HepG2 (cell line): ENCODE results near the gene SHROOM1. TPM values are rescaled to one million over a fixed set of nuclear protein-coding genes. Genes with fewer than 3 reads are reported as not detected.

Experiments used
- ATAC-seq: fragments of 200-7000 bp; cut with Tn5 transposase; 3 replicates; pipeline ENCODE4 v1.9.1; 2020; ENCODE audit warnings: mild to moderate bottlenecking, moderate library complexity
- BruUV-seq: library from RNA; stranded (reverse); fragments of 400-500 nt; replicated peaks from 2 replicates; lab custom pipeline; 2021; lab: Mats Ljungman, UMichigan
- CTCF ChIA-PET: fragments of 300-600 bp; formaldehyde crosslinking; extraction: SDS; loops from one replicate; lab custom pipeline; 2021; ENCODE audit warnings: low total read pairs, inconsistent platforms, low intra/inter-chr PET ratio; lab: Yijun Ruan, JAX
- POLR2A ChIA-PET: fragments of 350-600 bp; sonication (Branson Sonifier 250); formaldehyde crosslinking; loops from one replicate; lab custom pipeline; 2020; ENCODE audit warnings: antibody characterized with exemption, inconsistent platforms; lab: Yijun Ruan, JAX
- DNase-seq: peaks from one replicate; pipeline ENCODE4 v3.0.0-alpha.2; 2015; ENCODE audit warnings: low spot score
- FAIRE-seq: peaks from 3 replicates; lab custom pipeline; 2011; peaks lifted over from hg19 to GRCh38; lab: Jason Lieb, UNC
- H2AFZ ChIP-seq: one replicate; pipeline ENCODE4 v1.6.1; 2011; ENCODE audit warnings: low read length, inconsistent platforms
- H3K27ac ChIP-seq: fragments of 300-600 bp; 3 replicates; pipeline ENCODE4 v1.8.0; 2011; ENCODE audit warnings: mixed run types, mild to moderate bottlenecking, mixed read lengths, low read length, inconsistent platforms; ENCODE audit not compliant: insufficient read depth; ENCODE audit errors: extremely low read length
- H3K27me3 ChIP-seq, 2 experiments: fragments of 200-600 bp in 1 of 2; 2 replicates in 1 of 2; 3 replicates in 1 of 2; pipeline versions ENCODE4 v1.6.0 to v1.8.0; 2011; ENCODE audit warnings: low read length in 2 of 2, mild to moderate bottlenecking in 2 of 2, moderate library complexity in 2 of 2, inconsistent platforms in 1 of 2; ENCODE audit not compliant: insufficient read depth in 2 of 2, control insufficient read depth in 1 of 2
- H3K36me3 ChIP-seq, 2 experiments: fragments of 200-600 bp in 1 of 2; replicated peaks in 1 of 2; 2 replicates in 1 of 2; 3 replicates in 1 of 2; pipeline versions ENCODE4 v1.5.1 to v1.8.0; 2011; ENCODE audit warnings: low read length in 2 of 2, inconsistent platforms in 1 of 2; ENCODE audit not compliant: insufficient read depth in 2 of 2, control insufficient read depth in 1 of 2
- H3K4me1 ChIP-seq: 2 replicates; pipeline ENCODE4 v1.5.1; 2012; ENCODE audit warnings: low read length, inconsistent platforms; ENCODE audit not compliant: insufficient read depth
- H3K4me2 ChIP-seq: 2 replicates; pipeline ENCODE4 v1.6.0; 2011; ENCODE audit warnings: low read depth, low read length, inconsistent platforms
- H3K4me3 ChIP-seq, 3 experiments: fragments of 200-600 bp in 1 of 3; sonication (generic), shearing (Covaris generic) in 1 of 3; replicated peaks in 1 of 3; 2 replicates each; pipeline ENCODE4 v1.5.1; 2011 to 2016; ENCODE audit warnings: low read length in 3 of 3, inconsistent platforms in 2 of 3, low read depth in 2 of 3, mild to moderate bottlenecking in 2 of 3, control low read depth in 1 of 3, mixed read lengths in 1 of 3; ENCODE audit not compliant: insufficient read depth in 1 of 3
- H3K79me2 ChIP-seq: one replicate; pipeline ENCODE4 v1.6.1; 2011; ENCODE audit warnings: low read length, inconsistent platforms; ENCODE audit not compliant: insufficient read depth
- H3K9ac ChIP-seq: 2 replicates; pipeline ENCODE4 v1.6.0; 2011; ENCODE audit warnings: mild to moderate bottlenecking, low read depth, low read length, inconsistent platforms; ENCODE audit not compliant: insufficient read depth
- H3K9me3 ChIP-seq: 2 replicates; pipeline ENCODE4 v1.5.1; 2012; ENCODE audit warnings: mild to moderate bottlenecking, low read length
- H4K20me1 ChIP-seq: 2 replicates; pipeline ENCODE4 v1.6.0; 2011; ENCODE audit warnings: inconsistent platforms, mild to moderate bottlenecking, low read length, moderate library complexity; ENCODE audit not compliant: insufficient read depth
- ARNTL ChIP-seq: sonication (generic); formaldehyde crosslinking; IDR thresholded peaks from 2 replicates; pipeline ENCODE4 v1.4.0; 2020; ENCODE audit warnings: mild to moderate bottlenecking, missing genetic modification reagents
- ATF1 ChIP-seq: IDR thresholded peaks from 2 replicates; pipeline ENCODE4 v1.6.1; 2016; ENCODE audit warnings: mild to moderate bottlenecking, control low read depth
- CHD4 ChIP-seq: fragments of 200-600 bp; sonication (generic); IDR thresholded peaks from 2 replicates; pipeline ENCODE4 v1.7.0; 2017; ENCODE audit warnings: mild to moderate bottlenecking, low read length, borderline replicate concordance
- EHMT2 ChIP-seq: fragments of 200-600 bp; sonication (generic); IDR thresholded peaks from 2 replicates; pipeline ENCODE4 v1.7.0; 2017; ENCODE audit warnings: antibody characterized with exemption, low read depth, low read length, borderline replicate concordance
- GMEB1 ChIP-seq: sonication (generic); formaldehyde crosslinking; IDR thresholded peaks from 2 replicates; pipeline ENCODE4 v1.5.1; 2020; ENCODE audit warnings: missing genetic modification reagents, mild to moderate bottlenecking, borderline replicate concordance
- KAT8 ChIP-seq: IDR thresholded peaks from 2 replicates; pipeline ENCODE4 v1.6.1; 2016; ENCODE audit warnings: missing genetic modification reagents, missing compliant biosample characterization
- KDM4B ChIP-seq: sonication (generic); formaldehyde crosslinking; IDR thresholded peaks from 2 replicates; pipeline ENCODE4 v1.4.0; 2020; ENCODE audit warnings: missing genetic modification reagents
- NR2C2 ChIP-seq: sonication (generic); formaldehyde crosslinking; IDR thresholded peaks from 2 replicates; pipeline ENCODE4 v1.4.0; 2020; ENCODE audit warnings: missing genetic modification reagents, mild to moderate bottlenecking, moderate library complexity, borderline replicate concordance
- PHF21A ChIP-seq: sonication (generic); formaldehyde crosslinking; IDR thresholded peaks from 2 replicates; pipeline ENCODE4 v1.5.0; 2020; ENCODE audit warnings: mild to moderate bottlenecking, missing genetic modification reagents
- REPIN1 ChIP-seq: sonication (generic); formaldehyde crosslinking; IDR thresholded peaks from 2 replicates; pipeline ENCODE4 v1.8.0; 2022; ENCODE audit warnings: missing genetic modification reagents, low read depth, mild to moderate bottlenecking, borderline replicate concordance
- STAT5B ChIP-seq: sonication (generic); formaldehyde crosslinking; IDR thresholded peaks from 2 replicates; pipeline ENCODE4 v1.4.0; 2020; ENCODE audit warnings: missing genetic modification reagents
- ZBTB43 ChIP-seq: sonication (generic); formaldehyde crosslinking; conservative IDR thresholded peaks from 2 replicates; pipeline ENCODE4 v1.4.0; 2020; ENCODE audit warnings: missing genetic modification reagents
- ZFP36L1 ChIP-seq: sonication (generic); formaldehyde crosslinking; IDR thresholded peaks from 2 replicates; pipeline ENCODE4 v1.8.0; 2022; ENCODE audit warnings: mild to moderate bottlenecking, missing genetic modification reagents, moderate library complexity
- ZGPAT ChIP-seq: IDR thresholded peaks from 2 replicates; pipeline ENCODE4 v1.6.1; 2016; ENCODE audit warnings: mild to moderate bottlenecking
- ZNF10 ChIP-seq: sonication (generic); formaldehyde crosslinking; IDR thresholded peaks from 2 replicates; pipeline ENCODE4 v1.4.0; 2020; ENCODE audit warnings: mild to moderate bottlenecking, low read depth, missing genetic modification reagents, borderline replicate concordance
- ZNF598 ChIP-seq: sonication (generic); formaldehyde crosslinking; IDR thresholded peaks from 2 replicates; pipeline ENCODE4 v1.5.1; 2020; ENCODE audit warnings: mild to moderate bottlenecking, missing genetic modification reagents, borderline replicate concordance
- ZNF746 ChIP-seq: sonication (generic); formaldehyde crosslinking; IDR thresholded peaks from 2 replicates; pipeline ENCODE4 v1.8.0; 2022; ENCODE audit warnings: mild to moderate bottlenecking, missing genetic modification reagents
- WGBS: methylation state at CpG from one replicate; pipeline ENCODE4 v1.1.6; 2017; ENCODE audit warnings: low lambda C conversion rate; 5-methylcytosine and 5-hydroxymethylcytosine counted together
- in situ Hi-C: cut with HindIII; loops from 2 replicates; pipeline ENCODE4 v1.10.0; 2017; ENCODE audit warnings: low pct_unique_long_range_greater_than_20kb; ENCODE audit not compliant: extremely low pct_ligation_motif_present
- intact Hi-C: fragments of 100-400 bp; cut with micrococcal nuclease; formaldehyde crosslinking; loops from one replicate; pipeline ENCODE4 v1.10.0; 2022; ENCODE audit not compliant: unreplicated experiment
- polyA plus RNA-seq, 8 experiments: library from polyadenylated mRNA; depleted of rRNA in 3 of 8; stranded (reverse) in 7 of 8; unstranded in 1 of 8; fragments of >200 nt; fragmentation: Illumina TruSeq in 4 of 8; extraction: Trizol in 4 of 8; gene quantifications; 2 replicates each; pipeline versions ENCODE4 v1.2.1 to v1.2.3, GENCODE V29; 2011 to 2016; ENCODE audit warnings: low read depth in 4 of 8, missing spikeins in 1 of 8, mixed read lengths in 1 of 8; ENCODE audit not compliant: insufficient read depth in 1 of 8
- total RNA-seq, 5 experiments: library from RNA; depleted of rRNA; stranded (reverse); fragments of >200 nt; fragmentation: Illumina TruSeq; extraction: Trizol; gene quantifications; 2 replicates each; pipeline ENCODE4 v1.2.3, GENCODE V29; 2016; ENCODE audit warnings: low read depth in 1 of 5

Gene SHROOM1
- total and polyA plus RNA-seq, 2 of the 13 experiments (the other 11 are each of a cell fraction or from before 2014, with no cell fraction given) = 18.2 to 25.7 TPM

- peak; percentile 4; the same call in 1 of the 2 replicates for TF ChIP-seq EHMT2
- TF ChIP-seq, all 625 proteins: peak for 6
Observed at GRCh38 chr5:132840896-132841295, 10.4 kb upstream of the SHROOM1 start (continued).

GRCh38 chr5:132840313-132840712, 9.9 kb upstream of the SHROOM1 start:
- ChIA-PET CTCF (no interaction called here), POLR2A (interaction anchor here (0.9 to 4.8 kb wide), 11 partner anchors 9 to 212 kb away, joined by 3 to 51 read pairs (median 10); partner anchors contain the start of genes GDF9, HSPA4, SHROOM1 and UQCRQ)
- Histone ChIP-seq H3K9ac (peak overlapping the region; percentile 88), H3K4me2 (peak overlapping the region; percentile 92), H3K79me2 (no peaks in the 10 kb centered on the region), H3K9me3 (no peaks in the 10 kb centered on the region), H3K27ac (peak overlapping the region; percentile 98), H3K36me3 (no peaks in the 10 kb centered on the region), H3K4me1 (peaks cover 81% of the 10 kb centered on the region), H3K27me3 (no peaks in the 10 kb centered on the region), H3K4me3 (peak overlapping the region; percentile 11 to 68 (median 48); a peak in 4 of 6 replicates), H2AFZ (no peak overlapping the region), H4K20me1 (no peaks in the 10 kb centered on the region)
- intact Hi-C loops = no loop called here
- no peak for FAIRE-seq
- DNase-seq = no peak
- 3% methylated on average over 3 of the region's 3 CpGs for WGBS
- ATAC-seq = peak; percentile 18
- BruUV-seq = no TSS peak
- in situ Hi-C loops = no loop called here
- TF ChIP-seq ATF1 (CRISPR knock-in tag) = 0 out of 2 replicates have a peak, but pooled peaks have one; percentile 9
- TF ChIP-seq ARNTL (CRISPR knock-in tag) = 0 out of 2 replicates have a peak, but pooled peaks have one; percentile 12
- peak; percentile 2; the same call in 1 of the 2 replicates for TF ChIP-seq ZBTB43 (CRISPR knock-in tag)
- TF ChIP-seq KDM4B (CRISPR knock-in tag) = peak; percentile 7; the same call in 1 of the 2 replicates
- 0 out of 2 replicates have a peak, but pooled peaks have one; percentile 12 for TF ChIP-seq PHF21A (CRISPR knock-in tag)
- TF ChIP-seq NR2C2 (CRISPR knock-in tag) = peak; percentile 11; the same call in 1 of the 2 replicates
- TF ChIP-seq ZNF746 (CRISPR knock-in tag) = no peak
- TF ChIP-seq REPIN1 = peak; percentile 2; the same call in 1 of the 2 replicates
- TF ChIP-seq ZNF10 = no peak
- 0 out of 2 replicates have a peak, but pooled peaks have one; percentile 10 for TF ChIP-seq ZFP36L1 (CRISPR knock-in tag)
- 0 out of 2 replicates have a peak, but pooled peaks have one; percentile 3 for TF ChIP-seq GMEB1
- TF ChIP-seq ZGPAT = peak; percentile 5; the same call in 1 of the 2 replicates
- TF ChIP-seq ZNF598 (CRISPR knock-in tag) = no peak
- no peak for TF ChIP-seq STAT5B
- TF ChIP-seq EHMT2 = peak; percentile 15; the same call in 1 of the 2 replicates
- peak; percentile 8; the same call in 1 of the 2 replicates for TF ChIP-seq KAT8
- TF ChIP-seq CHD4 = no peak
